DOHH2 (cell line): ENCODE measurements around the gene SEPTIN1.

Experiments
- EZH2phosphoT487 ChIP-seq: fragments of 200-600 bp; sonication (generic); IDR thresholded peaks from 2 replicates; pipeline ENCODE4 v1.6.1; 2017; ENCODE audit warnings: borderline replicate concordance, mild to moderate bottlenecking, antibody characterized with exemption, low read length, moderate library complexity, mixed read lengths
- TF ChIP-seq, protein P1 (sequence below): fragments of 200-600 bp; sonication (generic); IDR thresholded peaks from one replicate; pipeline ENCODE4 v1.5.1; 2014; ENCODE audit warnings: antibody characterized with exemption, mild to moderate bottlenecking, low read depth, low read length; ENCODE audit not compliant: poor library complexity, severe bottlenecking

GRCh38 chr16:30430428-30430970, 48.1 kb upstream of the SEPTIN1 start:
- TF ChIP-seq, protein P1, sequence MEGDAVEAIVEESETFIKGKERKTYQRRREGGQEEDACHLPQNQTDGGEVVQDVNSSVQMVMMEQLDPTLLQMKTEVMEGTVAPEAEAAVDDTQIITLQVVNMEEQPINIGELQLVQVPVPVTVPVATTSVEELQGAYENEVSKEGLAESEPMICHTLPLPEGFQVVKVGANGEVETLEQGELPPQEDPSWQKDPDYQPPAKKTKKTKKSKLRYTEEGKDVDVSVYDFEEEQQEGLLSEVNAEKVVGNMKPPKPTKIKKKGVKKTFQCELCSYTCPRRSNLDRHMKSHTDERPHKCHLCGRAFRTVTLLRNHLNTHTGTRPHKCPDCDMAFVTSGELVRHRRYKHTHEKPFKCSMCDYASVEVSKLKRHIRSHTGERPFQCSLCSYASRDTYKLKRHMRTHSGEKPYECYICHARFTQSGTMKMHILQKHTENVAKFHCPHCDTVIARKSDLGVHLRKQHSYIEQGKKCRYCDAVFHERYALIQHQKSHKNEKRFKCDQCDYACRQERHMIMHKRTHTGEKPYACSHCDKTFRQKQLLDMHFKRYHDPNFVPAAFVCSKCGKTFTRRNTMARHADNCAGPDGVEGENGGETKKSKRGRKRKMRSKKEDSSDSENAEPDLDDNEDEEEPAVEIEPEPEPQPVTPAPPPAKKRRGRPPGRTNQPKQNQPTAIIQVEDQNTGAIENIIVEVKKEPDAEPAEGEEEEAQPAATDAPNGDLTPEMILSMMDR, result peak; percentile 4
- no peak for TF ChIP-seq EZH2phosphoT487
